GM12875 (cell line): ENCODE measurements around the gene CEP85L.

Experiments
- H3K4me3 ChIP-seq: one replicate; pipeline ENCODE4 v1.5.1; 2011; ENCODE audit warnings: low read depth, low read length, control low read depth
- CTCF ChIP-seq: IDR thresholded peaks from 2 replicates; pipeline ENCODE4 v1.5.1; 2011; ENCODE audit warnings: low read depth, mild to moderate bottlenecking, control low read depth, inconsistent platforms, low read length, moderate library complexity, borderline replicate concordance; ENCODE audit not compliant: insufficient read depth

Gene CEP85L

GRCh38 chr6:118546164-118546879 lies 105.1 kb downstream of the CEP85L start:
- TF ChIP-seq CTCF: no peak
- no peak overlapping the region for H3K4me3 ChIP-seq

GRCh38 chr6:118544105-118544504 lies 107.3 kb downstream of the CEP85L start:
- no peak overlapping the region for H3K4me3 ChIP-seq
- TF ChIP-seq CTCF: no peak

- TF ChIP-seq CTCF: no peak
- H3K4me3 ChIP-seq: no peak overlapping the region
These were observed 109.0 kb downstream of the CEP85L start for GRCh38 chr6:118542184-118542952.

- H3K4me3 ChIP-seq: no peak overlapping the region
- no peak for TF ChIP-seq CTCF
These were observed 113.8 kb downstream of the CEP85L start for GRCh38 chr6:118537574-118537973.

GRCh38 chr6:118536478-118536877 lies 114.9 kb downstream of the CEP85L start:
- no peak for TF ChIP-seq CTCF

GRCh38 chr6:118535176-118535844 lies 116.1 kb downstream of the CEP85L start:
- no peak overlapping the region for H3K4me3 ChIP-seq
- no peak for TF ChIP-seq CTCF

More at GRCh38 chr6:118536478-118536877, 114.9 kb downstream of the CEP85L start:
- H3K4me3 ChIP-seq: no peak overlapping the region
